GM06990 (cell line): ENCODE data around the gene SOX18.
"Not testable (repeated sequence)": the region's sequence is repeated elsewhere in the genome, so short reads cannot be mapped to it uniquely, and the experiment has no call there.

Source experiments
- DNase-seq: peaks from one replicate; pipeline ENCODE4 v3.0.0-alpha.2; 2011; ENCODE audit not compliant: insufficient read length; ENCODE audit errors: extremely low read depth
- H3K27me3 ChIP-seq: replicated peaks from 2 replicates; pipeline ENCODE4 v1.6.0; 2011; ENCODE audit warnings: low read length; ENCODE audit not compliant: control insufficient read depth, insufficient read depth
- H3K36me3 ChIP-seq: 2 replicates; pipeline ENCODE4 v1.5.1; 2011; ENCODE audit warnings: low read length; ENCODE audit not compliant: control insufficient read depth, insufficient read depth
- H3K4me3 ChIP-seq: replicated peaks from 2 replicates; pipeline ENCODE4 v1.5.1; 2011; ENCODE audit warnings: low read depth, mild to moderate bottlenecking, control low read depth, low read length
- TF ChIP-seq, protein P1 (sequence below): IDR thresholded peaks from 2 replicates; pipeline ENCODE4 v1.5.1; 2011; ENCODE audit warnings: low read length, control low read depth, mild to moderate bottlenecking, inconsistent platforms; ENCODE audit not compliant: insufficient read depth, poor library complexity, severe bottlenecking

SOX18 gene

GRCh38 chr20:64022671-64023360 lies 26.6 kb downstream of the SOX18 start:
- H3K4me3 ChIP-seq = no peak overlapping the region
- TF ChIP-seq, protein P1, sequence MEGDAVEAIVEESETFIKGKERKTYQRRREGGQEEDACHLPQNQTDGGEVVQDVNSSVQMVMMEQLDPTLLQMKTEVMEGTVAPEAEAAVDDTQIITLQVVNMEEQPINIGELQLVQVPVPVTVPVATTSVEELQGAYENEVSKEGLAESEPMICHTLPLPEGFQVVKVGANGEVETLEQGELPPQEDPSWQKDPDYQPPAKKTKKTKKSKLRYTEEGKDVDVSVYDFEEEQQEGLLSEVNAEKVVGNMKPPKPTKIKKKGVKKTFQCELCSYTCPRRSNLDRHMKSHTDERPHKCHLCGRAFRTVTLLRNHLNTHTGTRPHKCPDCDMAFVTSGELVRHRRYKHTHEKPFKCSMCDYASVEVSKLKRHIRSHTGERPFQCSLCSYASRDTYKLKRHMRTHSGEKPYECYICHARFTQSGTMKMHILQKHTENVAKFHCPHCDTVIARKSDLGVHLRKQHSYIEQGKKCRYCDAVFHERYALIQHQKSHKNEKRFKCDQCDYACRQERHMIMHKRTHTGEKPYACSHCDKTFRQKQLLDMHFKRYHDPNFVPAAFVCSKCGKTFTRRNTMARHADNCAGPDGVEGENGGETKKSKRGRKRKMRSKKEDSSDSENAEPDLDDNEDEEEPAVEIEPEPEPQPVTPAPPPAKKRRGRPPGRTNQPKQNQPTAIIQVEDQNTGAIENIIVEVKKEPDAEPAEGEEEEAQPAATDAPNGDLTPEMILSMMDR = no peak
- H3K27me3 ChIP-seq = no peaks in the 10 kb centered on the region
- no peak for DNase-seq
- H3K36me3 ChIP-seq = peaks cover 62% of the 10 kb centered on the region

- peaks cover 52% of the 10 kb centered on the region for H3K36me3 ChIP-seq
- TF ChIP-seq, protein P1 = no peak
- DNase-seq = no peak
- no peaks in the 10 kb centered on the region for H3K27me3 ChIP-seq
- H3K4me3 ChIP-seq = no peak overlapping the region
Measured at GRCh38 chr20:64021124-64021975, 28.1 kb downstream of the SOX18 start.

- no peaks in the 10 kb centered on the region for H3K27me3 ChIP-seq
- no peak for DNase-seq
- no peak overlapping the region for H3K4me3 ChIP-seq
- peaks cover 26% of the 10 kb centered on the region for H3K36me3 ChIP-seq
- TF ChIP-seq, protein P1 = no peak
Measured at GRCh38 chr20:64015635-64016034, 33.8 kb downstream of the SOX18 start.

DNA sequence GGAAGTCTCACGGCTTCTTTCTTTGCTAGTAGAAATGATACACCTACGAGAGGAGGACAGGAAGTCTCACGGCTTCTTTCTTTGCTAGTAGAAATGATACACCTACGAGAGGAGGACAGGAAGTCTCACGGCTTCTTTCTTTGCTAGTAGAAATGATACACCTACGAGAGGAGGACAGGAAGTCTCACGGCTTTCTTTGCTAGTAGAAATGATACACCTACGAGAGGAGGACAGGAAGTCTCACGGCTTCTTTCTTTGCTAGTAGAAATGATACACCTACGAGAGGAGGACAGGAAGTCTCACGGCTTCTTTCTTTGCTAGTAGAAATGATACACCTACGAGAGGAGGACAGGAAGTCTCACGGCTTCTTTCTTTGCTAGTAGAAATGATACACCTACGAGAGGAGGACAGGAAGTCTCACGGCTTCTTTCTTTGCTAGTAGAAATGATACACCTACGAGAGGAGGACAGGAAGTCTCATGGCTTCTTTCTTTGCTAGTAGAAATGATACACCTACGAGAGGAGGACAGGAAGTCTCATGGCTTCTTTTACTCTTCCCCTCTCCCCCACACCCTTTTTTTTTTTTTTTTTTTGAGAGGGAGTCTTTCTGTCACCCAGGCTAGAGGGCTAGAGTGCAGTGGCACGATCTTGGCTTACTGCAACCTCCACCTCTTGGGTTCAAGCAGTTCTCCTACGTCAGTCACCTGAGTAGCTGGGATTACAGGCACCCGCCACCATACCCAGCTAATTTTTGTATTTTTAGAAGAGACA lies 36.9 kb downstream of the SOX18 start:
- peaks cover 34% of the 10 kb centered on the region for H3K36me3 ChIP-seq
- not testable (repeated sequence) for H3K27me3 ChIP-seq, H3K4me3 ChIP-seq, DNase-seq

- Histone ChIP-seq H3K36me3 (peaks cover 38% of the 10 kb centered on the region), H3K4me3 (no peak overlapping the region), H3K27me3 (no peaks in the 10 kb centered on the region)
- DNase-seq = no peak
- TF ChIP-seq, protein P1 = no peak
Measured at GRCh38 chr20:64011366-64011779, 38.1 kb downstream of the SOX18 start.

DNA sequence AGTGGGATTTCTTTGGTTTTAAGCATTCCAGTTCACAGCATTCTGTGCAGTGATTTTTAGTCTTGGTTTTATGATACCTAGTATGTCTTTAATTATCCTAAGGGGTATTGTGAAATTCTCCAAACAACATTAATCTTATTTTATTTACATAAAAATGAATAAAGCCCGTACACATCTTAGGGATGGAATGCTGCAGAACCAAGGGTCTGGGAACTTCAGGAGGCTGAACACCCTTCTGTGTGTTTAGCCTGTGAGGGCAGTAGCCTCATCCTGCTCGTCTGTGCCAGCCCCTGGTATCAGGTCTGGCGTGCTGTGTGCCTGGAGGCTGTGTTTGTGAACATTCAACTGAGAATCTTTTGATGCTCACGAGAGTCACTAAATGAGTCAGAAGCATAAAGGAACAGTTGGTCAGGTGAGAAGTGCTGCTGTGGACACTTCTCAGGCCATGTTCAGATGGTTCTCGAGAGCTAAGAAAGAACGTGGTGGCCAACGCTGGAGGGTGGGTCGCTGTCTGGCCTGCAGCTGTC lies 38.7 kb downstream of the SOX18 start:
- DNase-seq = no peak
- H3K4me3 ChIP-seq = no peak overlapping the region
- TF ChIP-seq, protein P1 = no peak
- H3K27me3 ChIP-seq = no peaks in the 10 kb centered on the region
- H3K36me3 ChIP-seq = peaks cover 40% of the 10 kb centered on the region
